Effector memory CD8-positive, alpha-beta T cell (primary cell): ENCODE data around the gene SMIM35.

ENCODE experiments used
- ATAC-seq: fragments of 150-1000 bp; cut with Tn5 transposase; replicated peaks from 2 replicates; pipeline ENCODE4 v1.10.0; 2021; ENCODE audit warnings: mild to moderate bottlenecking, moderate library complexity
- DNase-seq, 3 experiments: peaks; one replicate each; pipeline ENCODE4 v3.0.0; 2021
- H3K27ac Mint-ChIP-seq, 2 donors: one replicate each; pipeline ENCODE4 v1.8.0; 2022; ENCODE audit warnings: mild to moderate bottlenecking in 2 of 2, mixed read lengths in 2 of 2, moderate library complexity in 2 of 2
- H3K27me3 Mint-ChIP-seq, 2 donors: one replicate each; pipeline ENCODE4 v1.8.0; 2022; ENCODE audit warnings: mixed read lengths in 2 of 2
- H3K36me3 Mint-ChIP-seq: one replicate; pipeline ENCODE4 v1.8.0; 2022; ENCODE audit warnings: mild to moderate bottlenecking, moderate library complexity, mixed read lengths; ENCODE audit not compliant: insufficient read depth
- H3K4me1 Mint-ChIP-seq, 2 donors: one replicate each; pipeline ENCODE4 v1.8.0; 2022; ENCODE audit warnings: low read depth in 2 of 2, mixed read lengths in 2 of 2
- H3K4me3 Mint-ChIP-seq, 2 donors: one replicate each; pipeline ENCODE4 v1.8.0; 2022; ENCODE audit warnings: mild to moderate bottlenecking in 2 of 2, mixed read lengths in 2 of 2, moderate library complexity in 2 of 2
- H3K9me3 Mint-ChIP-seq, 2 donors: one replicate each; pipeline ENCODE4 v1.8.0; 2022; ENCODE audit warnings: mixed read lengths in 2 of 2
- total RNA-seq, 9 experiments: gene quantifications; one replicate each; lab custom pipeline; 2026; lab: John Stamatoyannopoulos, UW

SMIM35 gene
- 0.06 to 3.1 (median 0.66) reads per million in 9 experiments for total RNA-seq

- no peaks in the 10 kb centered on the region for H3K4me1 Mint-ChIP-seq
- no peak for ATAC-seq
- H3K36me3 Mint-ChIP-seq: no peaks in the 10 kb centered on the region
- no peak within 1 kb of the TSS for H3K27ac Mint-ChIP-seq
- H3K27me3 Mint-ChIP-seq: peaks cover 9 to 52% of the 10 kb centered on the region in 2 donors
- DNase-seq: no peak
- no peak within 1 kb of the TSS for H3K4me3 Mint-ChIP-seq
- peaks cover 0 to 5% of the 10 kb centered on the region in 2 donors for H3K9me3 Mint-ChIP-seq
These were observed at the start of gene SMIM35 for GRCh38 chr11:118086913-118087768. TSS of gene SMIM35 (minus strand) at chr11:118086963. CDS start at chr11:118086757, 206 bp downstream.

- DNase-seq: no peak
- no peak overlapping the region for H3K4me3 Mint-ChIP-seq
- no peaks in the 10 kb centered on the region for H3K36me3 Mint-ChIP-seq
- no peaks in the 10 kb centered on the region for H3K9me3 Mint-ChIP-seq
- peaks cover 0 to 1% of the 10 kb centered on the region in 2 donors for H3K4me1 Mint-ChIP-seq
- peaks cover 49 to 65% of the 10 kb centered on the region in 2 donors for H3K27me3 Mint-ChIP-seq
- ATAC-seq: no peak
- H3K27ac Mint-ChIP-seq: no peak overlapping the region
These were observed 49.6 kb upstream of the SMIM35 start for GRCh38 chr11:118136341-118136740.

GRCh38 chr11:118135796-118136165 is 49.0 kb upstream of the SMIM35 start:
- no peaks in the 10 kb centered on the region for H3K9me3 Mint-ChIP-seq
- peaks cover 0 to 1% of the 10 kb centered on the region in 2 donors for H3K4me1 Mint-ChIP-seq
- no peaks in the 10 kb centered on the region for H3K36me3 Mint-ChIP-seq
- DNase-seq (no peak), ATAC-seq (no peak)
- H3K27me3 Mint-ChIP-seq: peaks cover 48 to 59% of the 10 kb centered on the region in 2 donors
- no peak overlapping the region for H3K4me3 Mint-ChIP-seq
- H3K27ac Mint-ChIP-seq: no peak overlapping the region

GRCh38 chr11:118135051-118135795 is 48.5 kb upstream of the SMIM35 start:
- Mint-ChIP-seq H3K9me3 (no peaks in the 10 kb centered on the region), H3K4me1 (peaks cover 0 to 1% of the 10 kb centered on the region in 2 donors), H3K27ac (no peak overlapping the region), H3K36me3 (no peaks in the 10 kb centered on the region), H3K27me3 (peaks cover 46 to 54% of the 10 kb centered on the region in 2 donors), H3K4me3 (no peak overlapping the region)
- DNase-seq (no peak), ATAC-seq (no peak)

GRCh38 chr11:118133816-118134215 is 47.1 kb upstream of the SMIM35 start:
- no peak for DNase-seq
- H3K4me3 Mint-ChIP-seq: no peak overlapping the region
- H3K9me3 Mint-ChIP-seq: no peaks in the 10 kb centered on the region
- H3K27ac Mint-ChIP-seq: peak overlapping the region in 1 of 2 donors; percentile 39
- H3K36me3 Mint-ChIP-seq: no peaks in the 10 kb centered on the region
- peaks cover 45 to 49% of the 10 kb centered on the region in 2 donors for H3K27me3 Mint-ChIP-seq
- ATAC-seq: no peak
- H3K4me1 Mint-ChIP-seq: peaks cover 0 to 1% of the 10 kb centered on the region in 2 donors

GRCh38 chr11:118132385-118133151 is 45.8 kb upstream of the SMIM35 start:
- no peak for DNase-seq
- Mint-ChIP-seq H3K9me3 (no peaks in the 10 kb centered on the region), H3K4me3 (no peak overlapping the region), H3K27me3 (peaks cover 38 to 44% of the 10 kb centered on the region in 2 donors), H3K36me3 (no peaks in the 10 kb centered on the region), H3K27ac (no peak overlapping the region), H3K4me1 (peaks cover 0 to 1% of the 10 kb centered on the region in 2 donors)
- ATAC-seq: no peak

- no peak for DNase-seq
- Mint-ChIP-seq H3K4me3 (no peak overlapping the region), H3K27ac (no peak overlapping the region), H3K4me1 (no peaks in the 10 kb centered on the region), H3K36me3 (no peaks in the 10 kb centered on the region), H3K9me3 (no peaks in the 10 kb centered on the region), H3K27me3 (peaks cover 26 to 29% of the 10 kb centered on the region in 2 donors)
- no peak for ATAC-seq
These were observed 42.9 kb upstream of the SMIM35 start for GRCh38 chr11:118129471-118130172.

- H3K9me3 Mint-ChIP-seq: no peaks in the 10 kb centered on the region
- no peaks in the 10 kb centered on the region for H3K4me1 Mint-ChIP-seq
- ATAC-seq: no peak
- H3K36me3 Mint-ChIP-seq: no peaks in the 10 kb centered on the region
- no peak for DNase-seq
- peaks cover 19 to 22% of the 10 kb centered on the region in 2 donors for H3K27me3 Mint-ChIP-seq
- H3K27ac Mint-ChIP-seq: no peak overlapping the region
- no peak overlapping the region for H3K4me3 Mint-ChIP-seq
These were observed 42.1 kb upstream of the SMIM35 start for GRCh38 chr11:118128721-118129470.

GRCh38 chr11:118128310-118128709 is 41.5 kb upstream of the SMIM35 start:
- Mint-ChIP-seq H3K4me1 (no peaks in the 10 kb centered on the region), H3K27me3 (peaks cover 17 to 18% of the 10 kb centered on the region in 2 donors), H3K27ac (no peak overlapping the region), H3K4me3 (no peak overlapping the region), H3K36me3 (no peaks in the 10 kb centered on the region), H3K9me3 (no peaks in the 10 kb centered on the region)
- DNase-seq: no peak
- ATAC-seq: no peak

- ATAC-seq (no peak), DNase-seq (no peak)
- Mint-ChIP-seq H3K27me3 (peaks cover 9 to 17% of the 10 kb centered on the region in 2 donors), H3K9me3 (no peaks in the 10 kb centered on the region), H3K4me3 (no peak overlapping the region), H3K4me1 (no peaks in the 10 kb centered on the region), H3K27ac (no peak overlapping the region), H3K36me3 (no peaks in the 10 kb centered on the region)
These were observed 39.5 kb upstream of the SMIM35 start for GRCh38 chr11:118126082-118126838.

GRCh38 chr11:118124929-118125535 is 38.3 kb upstream of the SMIM35 start:
- no peak for DNase-seq

More at GRCh38 chr11:118124929-118125535, 38.3 kb upstream of the SMIM35 start:
- no peak for ATAC-seq
- H3K27me3 Mint-ChIP-seq: peaks cover 9 to 14% of the 10 kb centered on the region in 2 donors
- no peak overlapping the region for H3K4me3 Mint-ChIP-seq
- H3K9me3 Mint-ChIP-seq: no peaks in the 10 kb centered on the region
- no peak overlapping the region for H3K27ac Mint-ChIP-seq
- no peaks in the 10 kb centered on the region for H3K4me1 Mint-ChIP-seq
- no peaks in the 10 kb centered on the region for H3K36me3 Mint-ChIP-seq
